GM18498 (cell line): Measurements from ENCODE around the gene C10orf105.

ENCODE experiments used
- ATAC-seq: cut with Tn5 transposase; IDR thresholded peaks from one replicate; pipeline ENCODE4 v1.9.1; 2021; ENCODE audit warnings: mild to moderate bottlenecking, moderate library complexity; ENCODE audit not compliant: unreplicated experiment

C10orf105 gene

DNA sequence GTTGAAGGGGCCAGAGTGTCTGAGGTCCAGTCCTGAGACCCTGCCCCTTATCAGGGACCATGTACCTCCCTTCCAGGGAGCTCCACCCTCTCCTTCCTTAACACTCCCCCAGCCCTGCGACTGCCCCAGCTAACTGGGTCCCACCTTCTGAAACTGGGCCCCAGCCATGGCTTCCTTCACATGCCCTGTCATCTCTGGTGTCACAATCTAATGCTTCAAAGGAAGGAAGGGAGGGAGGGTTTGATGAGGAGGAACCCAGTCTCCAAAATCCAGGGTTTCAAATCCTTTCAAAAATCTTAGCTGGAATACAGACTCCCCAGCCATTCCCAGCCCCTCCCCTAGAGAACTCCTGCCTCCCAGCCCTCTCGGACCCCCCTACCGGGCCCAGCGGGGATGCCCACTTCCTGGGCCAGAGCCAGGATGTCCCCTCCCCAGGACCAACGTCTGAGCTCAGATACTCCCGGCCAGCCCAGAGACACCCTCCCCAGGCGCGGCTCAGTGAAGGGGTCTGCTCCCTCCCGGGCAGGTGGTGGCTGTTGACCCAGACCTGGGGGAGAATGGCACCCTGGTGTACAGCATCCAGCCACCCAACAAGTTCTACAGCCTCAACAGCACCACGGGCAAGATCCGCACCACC, 18.0 kb downstream of the C10orf105 start:
- no peak for ATAC-seq

DNA sequence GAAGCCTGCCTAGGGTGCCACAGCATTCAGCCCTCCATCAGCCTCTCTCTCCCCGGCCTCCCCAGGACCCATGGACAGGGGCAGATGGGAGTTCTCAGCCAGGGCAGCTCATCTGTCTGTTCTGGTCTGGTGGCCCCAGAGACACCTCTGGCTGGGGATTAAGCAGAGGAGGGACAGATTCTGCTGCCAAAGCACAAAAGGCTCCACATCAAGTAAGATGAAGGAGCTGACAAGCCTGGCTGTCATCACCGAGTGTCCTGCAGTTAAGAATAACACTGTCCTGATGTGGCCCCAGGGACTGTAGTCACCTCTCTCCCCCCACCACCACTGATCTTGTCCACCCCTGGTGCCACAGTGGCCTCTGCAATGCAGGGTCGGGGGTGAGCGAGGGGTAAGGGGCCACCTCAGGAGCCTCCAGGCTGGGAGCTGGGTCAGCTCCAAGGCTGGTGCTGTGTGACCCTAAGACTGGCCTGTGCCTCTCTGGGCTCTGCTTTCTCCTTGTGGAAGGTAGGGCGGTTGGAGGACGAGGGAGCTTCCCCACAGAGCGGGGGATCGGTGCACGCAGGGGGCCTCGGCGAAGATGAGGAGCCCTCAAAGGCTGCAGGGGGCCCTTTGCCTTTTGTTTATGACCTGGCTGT, 18.7 kb downstream of the C10orf105 start:
- ATAC-seq, result no peak

DNA sequence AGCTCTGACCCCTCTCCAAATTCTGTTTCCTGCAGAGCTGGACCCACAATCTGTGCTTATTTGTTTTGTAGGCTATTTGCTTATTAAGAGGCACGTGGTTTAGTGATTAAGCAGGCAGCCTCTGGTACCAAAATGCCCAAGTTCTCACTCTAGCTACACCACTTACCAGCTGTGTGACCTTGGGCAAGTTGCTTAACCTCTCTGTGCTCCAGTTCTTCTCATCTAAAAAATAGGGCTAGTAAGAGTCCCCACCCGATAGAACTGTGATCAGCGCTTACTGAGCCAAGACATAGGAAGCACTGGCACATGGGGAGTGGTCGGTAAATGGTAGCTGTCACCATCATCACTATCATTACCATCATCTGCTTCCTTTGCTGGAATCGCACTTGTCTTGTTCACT, 20.8 kb downstream of the C10orf105 start:
- no peak for ATAC-seq

DNA sequence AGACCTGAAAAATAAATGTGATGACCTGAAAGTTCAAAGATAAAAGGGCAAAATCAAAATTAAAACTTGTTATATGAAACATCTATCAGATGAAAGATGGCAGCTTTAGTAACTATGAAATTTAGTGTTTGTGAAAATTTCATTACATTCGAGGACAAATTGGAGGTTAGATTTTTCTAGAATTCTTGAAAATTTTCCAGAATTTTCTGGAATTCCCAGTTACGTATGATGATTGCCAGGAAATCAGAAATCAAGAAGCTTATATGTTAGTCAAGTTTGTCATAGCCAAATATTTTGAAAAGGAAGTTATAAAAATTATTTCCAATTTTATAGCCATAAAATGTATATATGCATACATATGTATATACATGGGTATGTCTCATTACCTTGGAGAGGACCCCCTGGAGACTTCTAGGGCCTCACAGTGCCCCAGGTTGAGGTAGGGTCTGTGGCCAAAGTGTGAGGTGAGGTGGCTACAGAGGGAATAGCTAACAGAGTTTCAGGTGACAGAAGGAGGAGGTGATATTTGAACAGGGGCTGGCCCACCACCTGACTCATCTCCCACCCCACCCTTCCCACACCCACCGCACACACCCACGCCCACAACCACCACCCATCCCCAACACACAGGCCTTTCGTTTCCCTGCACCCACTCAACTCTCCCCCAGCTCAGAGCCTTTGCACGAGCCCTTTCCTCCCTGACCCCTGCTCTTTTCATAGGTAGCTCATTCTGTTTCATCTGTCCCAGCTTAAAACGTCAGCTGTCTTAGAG, 21.5 kb downstream of the C10orf105 start:
- ATAC-seq, result no peak

DNA sequence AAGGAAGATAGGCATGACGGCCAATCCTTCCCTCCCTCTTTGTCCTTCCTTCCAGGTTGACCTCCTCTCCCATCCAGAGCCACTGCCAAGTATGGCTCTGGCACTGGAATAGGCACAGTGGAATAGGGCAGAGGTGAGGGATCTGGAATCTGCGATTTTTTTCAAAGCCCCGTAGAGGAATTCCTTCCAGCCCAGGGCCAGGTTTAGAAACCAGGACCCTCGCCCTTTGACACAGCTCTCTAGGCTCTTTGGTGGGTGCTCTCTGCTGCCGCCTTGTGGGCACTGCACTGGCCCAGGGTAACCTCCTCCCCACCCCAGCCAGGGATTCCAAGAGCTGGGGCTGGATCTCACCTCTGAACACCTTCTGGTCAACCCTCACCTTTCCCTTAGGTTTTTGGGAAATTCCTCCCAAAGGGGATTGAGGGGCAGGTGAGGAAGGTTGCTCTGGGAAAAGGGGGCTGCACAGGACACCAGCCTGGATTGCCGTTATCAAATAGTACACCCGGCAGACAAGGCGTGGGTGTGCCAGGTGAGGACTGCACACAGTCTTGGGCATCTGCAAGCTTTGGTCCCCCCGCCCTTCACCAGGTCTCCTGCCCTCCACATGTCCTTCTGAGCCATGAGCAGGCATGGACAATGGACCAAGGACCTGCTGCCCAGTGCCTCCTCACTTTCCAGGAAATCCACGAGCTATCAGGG, 22.8 kb downstream of the C10orf105 start:
- ATAC-seq, result no peak

DNA sequence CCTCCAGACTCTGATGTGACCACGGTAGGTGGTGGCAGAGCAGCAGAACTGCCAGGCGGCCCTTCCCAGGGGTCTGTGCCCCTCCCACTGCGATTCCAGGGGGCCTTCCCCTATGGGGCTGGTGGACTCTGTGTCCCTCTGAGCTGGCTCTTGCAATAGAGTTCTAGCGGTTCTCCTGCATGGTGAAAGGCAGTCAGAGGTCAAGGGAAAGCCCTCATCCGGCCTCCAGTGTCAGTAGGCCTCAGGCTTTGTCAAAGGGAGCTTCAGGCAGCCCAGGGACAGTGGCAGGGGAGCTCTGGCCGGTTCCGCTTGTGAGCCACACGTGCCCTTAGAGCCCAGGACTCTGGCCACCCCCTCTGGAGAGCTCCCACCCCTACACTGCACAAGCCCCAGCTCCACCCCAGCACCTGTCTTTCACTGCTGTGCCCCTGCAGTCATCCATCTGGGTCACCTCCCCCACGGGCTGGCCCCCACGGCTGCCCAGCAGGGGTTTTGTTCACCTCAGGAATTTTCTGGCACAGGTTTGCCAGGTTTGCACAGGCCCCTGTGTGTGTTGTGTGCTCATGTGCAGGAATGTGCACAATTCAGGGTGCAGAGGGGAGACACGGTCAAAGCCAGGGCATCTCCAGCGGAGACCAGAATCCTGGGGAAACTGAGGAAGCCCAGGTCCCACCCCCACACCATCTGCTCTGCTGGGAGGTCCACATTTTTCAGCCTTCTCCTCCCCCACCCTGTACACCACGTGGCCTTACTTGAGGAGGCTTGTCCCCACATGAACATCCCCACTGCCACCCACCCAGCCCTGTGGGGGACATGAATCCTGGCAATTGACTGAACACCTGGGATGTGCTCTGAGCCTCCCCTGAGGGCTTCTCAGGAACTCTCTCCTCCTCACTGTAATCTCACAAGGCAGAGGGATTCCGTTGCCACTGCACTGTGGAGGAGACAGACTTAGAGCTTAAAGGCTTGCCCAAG, 23.8 kb downstream of the C10orf105 start:
- no peak for ATAC-seq

DNA sequence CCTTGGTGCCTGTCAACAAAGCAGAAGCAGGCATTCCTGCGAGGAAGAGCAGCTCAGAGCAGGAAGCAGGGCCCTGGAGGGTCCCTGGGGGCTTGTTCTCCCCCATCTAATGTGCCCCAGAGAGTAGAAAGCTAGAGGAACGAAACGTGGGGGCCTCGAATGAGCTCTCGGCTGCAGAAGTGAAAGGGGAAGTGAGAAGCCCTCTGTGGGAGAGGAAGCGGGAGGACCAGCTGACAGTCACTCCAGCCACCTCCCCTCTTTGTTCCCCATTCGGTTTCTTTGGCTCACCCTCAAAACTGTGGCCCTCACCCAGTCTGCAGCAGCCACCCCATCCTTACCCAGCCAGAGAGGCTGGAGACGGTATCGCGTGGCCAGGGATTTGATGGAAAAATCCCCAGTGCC, 25.0 kb downstream of the C10orf105 start:
- peak; percentile 82 for ATAC-seq

DNA sequence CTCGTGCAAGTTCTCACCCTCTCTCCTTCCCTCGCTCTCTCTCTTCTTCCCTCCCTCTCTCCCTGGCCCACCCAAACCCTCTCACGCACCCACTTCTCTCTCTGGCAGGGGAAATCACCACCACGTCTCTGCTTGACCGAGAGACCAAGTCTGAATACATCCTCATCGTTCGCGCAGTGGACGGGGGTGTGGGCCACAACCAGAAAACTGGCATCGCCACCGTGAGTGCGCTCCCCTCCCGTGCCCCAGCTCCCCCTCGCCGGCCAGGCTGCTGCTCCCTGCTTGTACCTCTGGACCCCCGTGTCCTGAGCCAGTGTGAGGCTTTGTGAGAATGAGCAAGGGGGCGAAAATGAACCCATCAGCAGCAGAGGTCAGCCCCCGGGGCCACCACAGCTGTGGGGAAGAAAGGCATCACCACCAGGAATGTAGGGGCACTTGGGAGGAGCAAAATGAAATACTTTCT, 25.5 kb downstream of the C10orf105 start:
- no peak for ATAC-seq

DNA sequence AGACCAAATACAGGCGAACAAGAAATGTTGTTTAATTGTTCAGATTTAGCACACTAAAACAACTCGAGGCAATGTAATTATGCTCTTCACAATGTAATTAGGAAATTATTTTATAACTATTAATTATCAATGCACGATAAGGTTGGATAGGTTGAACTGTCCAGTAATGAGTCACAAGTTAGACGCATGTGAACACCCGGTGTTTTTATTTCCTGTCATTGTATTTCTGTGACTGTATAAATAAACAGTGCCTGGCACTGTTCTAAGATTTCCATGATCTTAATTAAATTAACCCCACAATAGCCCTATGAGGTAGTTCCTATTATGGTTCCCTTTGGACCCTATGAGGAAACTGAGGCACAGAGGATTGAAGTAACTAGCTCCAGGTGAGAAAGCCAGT, 26.2 kb downstream of the C10orf105 start:
- ATAC-seq, result no peak

DNA sequence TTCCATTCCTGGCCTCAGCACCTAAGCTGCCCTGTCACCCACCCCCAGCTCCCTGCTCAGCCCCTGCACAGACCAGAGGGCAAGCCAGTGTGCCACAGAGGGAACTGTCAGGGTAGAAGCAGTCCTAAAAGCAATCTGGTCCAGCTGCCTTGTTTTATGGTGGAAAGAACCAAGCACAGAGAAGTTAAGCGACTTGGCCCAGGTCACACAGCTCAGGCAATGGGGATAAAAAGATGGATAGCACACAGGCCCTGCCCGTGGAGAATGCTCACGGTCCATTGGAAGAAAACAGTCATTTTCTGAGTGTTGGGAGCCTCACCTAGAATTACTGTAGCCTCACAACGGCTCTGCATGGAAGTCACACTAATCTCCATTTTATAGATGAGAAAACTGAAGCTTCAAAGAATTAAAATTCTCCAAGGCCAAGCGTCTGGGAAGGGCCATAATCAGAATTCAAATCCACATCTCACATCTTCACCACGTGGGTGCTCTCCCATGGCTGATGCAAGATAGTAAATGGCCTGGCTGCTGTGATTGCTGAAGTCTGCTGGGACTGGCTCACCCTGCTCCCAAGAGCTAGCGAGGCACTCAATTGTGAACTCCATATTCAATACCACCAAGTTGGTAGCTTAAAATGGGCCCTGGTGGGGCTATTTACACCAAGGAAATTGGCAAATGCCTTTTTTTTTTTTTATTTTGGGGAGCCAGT, 26.8 kb downstream of the C10orf105 start:
- ATAC-seq, result no peak

DNA sequence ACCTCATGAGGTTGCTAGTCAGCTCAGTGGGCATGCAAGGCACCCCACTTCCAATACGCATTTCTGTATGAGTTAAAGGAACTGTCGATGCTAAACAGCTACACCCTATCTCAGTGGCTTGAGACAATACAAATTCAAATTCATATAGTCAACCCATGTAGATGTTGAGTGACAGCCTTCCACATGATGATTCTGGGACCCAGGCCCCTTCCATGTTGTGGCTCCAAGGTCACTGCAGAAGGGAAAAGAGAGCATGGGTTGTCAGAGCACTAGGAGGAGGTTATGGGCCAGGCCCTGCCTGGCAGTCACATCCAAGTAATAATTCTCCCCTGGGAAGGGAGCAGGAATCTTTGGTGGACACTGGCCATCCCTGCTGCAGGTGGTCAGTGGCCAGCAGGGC, 28.2 kb downstream of the C10orf105 start:
- no peak for ATAC-seq

DNA sequence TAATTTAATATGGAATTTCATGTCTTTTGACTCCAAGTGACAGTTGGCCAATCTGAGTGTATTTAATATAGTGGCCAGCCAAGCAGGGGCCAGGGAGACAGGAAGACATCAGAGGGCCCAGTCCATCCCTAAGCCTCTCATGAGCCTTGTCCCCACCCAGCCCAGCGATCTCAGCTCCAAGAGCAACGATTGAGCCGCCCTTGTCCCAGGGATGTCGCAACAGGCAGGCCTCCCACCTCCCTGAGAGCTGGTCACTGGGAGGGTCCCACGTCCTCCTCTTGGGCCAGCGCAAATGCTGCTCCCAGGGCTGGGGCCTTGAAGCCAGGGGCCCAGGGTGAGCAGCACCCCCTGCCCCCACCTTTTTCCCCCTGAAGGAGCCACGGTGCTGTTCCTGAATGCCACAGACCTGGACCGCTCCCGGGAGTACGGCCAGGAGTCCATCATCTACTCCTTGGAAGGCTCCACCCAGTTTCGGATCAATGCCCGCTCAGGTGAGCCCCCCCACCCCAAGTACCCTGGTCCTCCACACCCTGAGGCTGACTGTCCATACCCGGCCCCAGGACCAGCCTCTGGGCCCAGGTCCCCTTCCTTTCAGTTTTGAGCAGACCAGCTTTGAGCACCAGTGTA, 29.4 kb downstream of the C10orf105 start:
- ATAC-seq, result no peak

DNA sequence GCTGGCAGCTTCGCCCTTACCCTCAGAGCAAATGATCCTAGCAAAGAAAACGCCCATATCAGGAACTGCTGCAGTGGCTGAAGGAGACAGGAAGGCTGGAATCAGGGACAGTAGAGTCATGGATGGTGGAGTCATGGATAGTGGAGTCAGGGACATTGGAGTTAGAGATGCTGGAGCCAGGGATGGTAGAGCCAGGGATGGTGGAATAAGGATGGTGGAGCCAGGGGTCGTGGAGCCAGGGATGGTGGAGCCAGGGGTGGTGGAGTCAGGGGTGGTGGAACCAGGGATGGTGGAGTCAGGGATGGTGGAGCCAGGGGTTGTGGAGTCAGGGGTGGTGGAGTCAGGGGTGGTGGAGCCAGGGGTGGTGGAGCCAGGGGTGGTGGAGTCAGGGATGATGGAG, 31.3 kb downstream of the C10orf105 start:
- no peak for ATAC-seq

DNA sequence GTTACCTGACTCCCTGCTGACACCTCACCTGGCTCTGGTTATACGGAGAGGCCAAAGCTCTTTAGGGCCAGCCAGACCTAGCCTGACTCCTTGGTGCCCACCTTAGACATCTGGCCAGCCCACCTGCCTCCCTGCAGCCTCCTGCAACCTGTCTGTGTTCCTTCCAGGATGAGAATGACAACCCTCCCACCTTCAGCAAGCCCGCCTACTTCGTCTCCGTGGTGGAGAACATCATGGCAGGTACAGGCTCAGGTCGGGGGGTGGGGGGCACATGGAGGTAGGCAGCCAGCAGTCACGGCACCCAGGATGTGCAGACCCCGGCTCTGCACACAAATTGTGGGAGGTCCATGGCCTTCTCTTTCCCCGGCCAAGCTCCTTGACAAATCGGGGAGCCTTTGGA, 32.1 kb downstream of the C10orf105 start:
- no peak for ATAC-seq

DNA sequence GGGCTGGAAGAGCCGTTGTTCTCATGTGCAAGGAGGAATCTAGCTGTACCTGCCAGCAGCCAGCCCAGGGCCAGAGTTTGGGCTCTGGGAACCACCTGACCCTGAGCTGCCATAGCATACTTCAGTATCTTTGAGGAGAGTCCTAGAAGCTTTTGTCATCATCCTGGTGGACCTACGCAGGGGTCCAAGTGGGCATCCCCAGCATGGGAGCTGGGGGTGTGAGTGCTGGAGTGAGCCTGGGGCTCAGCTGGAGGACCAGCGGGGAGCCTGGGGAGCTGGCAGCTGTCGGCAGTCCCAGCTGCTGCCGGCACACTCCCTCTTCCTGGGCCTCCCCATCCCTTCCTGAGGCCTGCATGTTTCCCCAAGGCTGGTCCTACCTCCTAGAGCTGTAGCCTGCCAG, 32.5 kb downstream of the C10orf105 start:
- no peak for ATAC-seq

DNA sequence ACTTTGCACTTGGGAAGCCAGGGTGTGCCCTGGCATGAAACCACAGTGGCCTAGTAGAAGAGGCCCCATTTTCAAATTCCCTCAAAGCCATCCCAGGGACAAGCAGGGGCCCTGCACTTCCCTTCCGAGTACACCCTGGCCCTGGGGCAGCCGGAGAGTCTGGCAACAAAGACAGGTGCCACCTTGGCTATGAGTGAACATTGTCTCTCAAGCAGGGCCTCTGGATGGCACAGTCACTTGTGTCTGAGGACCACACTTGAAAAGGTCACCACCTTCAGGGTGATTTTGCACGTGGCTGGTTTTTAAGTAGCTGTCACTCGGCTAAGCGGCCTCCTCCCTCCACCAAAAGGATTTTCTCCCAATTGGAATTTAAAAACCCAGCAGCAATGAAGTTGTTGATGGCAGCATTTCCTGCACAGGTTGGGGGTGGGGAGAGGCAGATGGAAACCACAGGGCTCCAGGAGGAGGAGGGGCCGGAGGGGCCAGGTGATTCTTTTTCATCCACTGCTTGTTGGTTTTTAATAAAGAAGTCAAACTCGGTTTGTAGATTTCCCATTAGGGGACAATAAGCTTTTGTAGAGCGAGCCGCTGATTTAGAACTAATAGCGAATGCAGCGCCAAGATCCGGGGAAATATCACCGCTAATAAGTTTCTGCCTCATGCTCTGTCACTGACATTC, 33.9 kb downstream of the C10orf105 start:
- ATAC-seq, result no peak

DNA sequence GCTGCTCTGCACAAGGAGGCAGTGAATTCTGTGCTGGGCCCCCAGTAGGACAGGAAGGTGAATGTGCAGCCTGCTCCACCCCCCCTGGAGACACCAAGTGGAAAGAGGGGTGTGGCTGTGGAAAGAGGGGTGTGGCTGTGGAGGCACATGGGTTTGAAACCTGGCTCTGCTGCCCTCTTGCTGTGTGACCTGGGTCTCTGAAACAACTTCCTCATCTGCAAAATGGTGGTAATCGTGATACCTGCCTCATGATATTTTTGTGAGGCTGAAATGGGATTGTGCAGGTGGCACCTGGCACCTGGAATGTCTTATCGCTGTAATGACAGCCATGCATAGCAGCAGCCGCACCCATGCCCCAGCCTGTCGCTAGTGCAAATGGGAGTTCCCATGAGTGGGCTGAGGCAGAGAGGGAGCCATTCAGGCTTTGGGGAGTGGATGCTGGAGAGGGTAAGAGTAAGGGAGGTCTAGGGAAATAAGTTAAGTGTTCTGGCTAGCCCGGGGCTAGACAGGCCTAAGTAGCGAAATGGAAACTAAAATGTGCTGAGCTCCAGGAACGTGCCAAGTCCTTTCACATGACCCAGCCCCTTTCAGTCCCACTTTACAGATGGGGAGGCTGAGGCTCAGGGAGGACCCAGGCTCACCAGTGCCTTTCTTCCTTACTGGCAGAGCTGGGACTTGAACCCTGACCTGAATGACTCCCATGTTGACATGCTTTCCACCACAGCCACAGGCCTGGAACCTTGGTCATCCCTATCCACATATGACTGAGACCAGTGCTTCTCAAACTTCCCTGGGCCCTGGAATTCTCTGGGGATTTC, 35.0 kb downstream of the C10orf105 start:
- no peak for ATAC-seq

DNA sequence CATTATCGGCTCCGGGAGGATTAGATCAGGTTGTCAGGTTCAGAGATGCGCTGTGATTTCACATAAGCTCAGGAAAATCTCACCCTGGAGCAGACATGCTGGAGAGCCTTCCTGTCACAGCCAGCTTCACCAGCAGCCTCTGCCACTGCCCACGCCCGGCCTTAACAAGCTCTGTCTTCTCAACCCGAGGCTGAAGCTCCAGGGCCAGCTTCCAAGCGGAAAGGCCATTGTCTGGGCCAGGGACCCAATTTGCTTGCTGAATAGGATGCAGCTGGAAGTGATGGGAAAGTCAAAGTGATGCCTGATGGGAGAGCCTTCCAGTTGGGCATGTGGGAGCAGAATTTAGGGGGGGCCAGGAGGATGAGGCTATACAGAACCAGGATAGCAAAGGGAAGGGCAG, 36.3 kb downstream of the C10orf105 start:
- no peak for ATAC-seq
